Astrocyte (in vitro differentiated cells and primary cell): Measurements from ENCODE around the gene CAGE1. TPM values are rescaled to one million over a fixed set of nuclear protein-coding genes. Genes with fewer than 3 reads are reported as not detected.

Experiments
- DNase-seq: peaks from one replicate; pipeline ENCODE4 v3.0.0-alpha.2; 2010; ENCODE audit warnings: low read depth
- FAIRE-seq: peaks from 2 replicates; lab custom pipeline; 2011; peaks lifted over from hg19 to GRCh38; lab: Jason Lieb, UNC
- H2AFZ ChIP-seq: 2 replicates; pipeline ENCODE4 v1.6.0; 2012; ENCODE audit warnings: low read depth, low read length, inconsistent platforms
- H3K27ac ChIP-seq: 2 replicates; pipeline ENCODE4 v1.5.1; 2011; ENCODE audit warnings: low read depth, low read length, inconsistent platforms
- H3K27me3 ChIP-seq: 2 replicates; pipeline ENCODE4 v1.6.0; 2011; ENCODE audit warnings: low read length, inconsistent platforms; ENCODE audit not compliant: insufficient read depth
- H3K36me3 ChIP-seq: 2 replicates; pipeline ENCODE4 v1.5.1; 2011; ENCODE audit warnings: low read length, inconsistent platforms; ENCODE audit not compliant: insufficient read depth
- H3K4me1 ChIP-seq: 2 replicates; pipeline ENCODE4 v1.5.1; 2011; ENCODE audit warnings: low read length, inconsistent platforms; ENCODE audit not compliant: insufficient read depth
- H3K4me2 ChIP-seq: 2 replicates; pipeline ENCODE4 v1.6.0; 2012; ENCODE audit warnings: low read length, inconsistent platforms
- H3K4me3 ChIP-seq: 2 replicates; pipeline ENCODE4 v1.5.1; 2011; ENCODE audit warnings: low read depth, mild to moderate bottlenecking, low read length, inconsistent platforms; ENCODE audit not compliant: insufficient read depth
- H3K79me2 ChIP-seq: 2 replicates; pipeline ENCODE4 v1.6.0; 2012; ENCODE audit warnings: mild to moderate bottlenecking, low read length, inconsistent platforms; ENCODE audit not compliant: insufficient read depth
- H3K9ac ChIP-seq: 2 replicates; pipeline ENCODE4 v1.6.0; 2012; ENCODE audit warnings: mild to moderate bottlenecking, low read length, inconsistent platforms
- H3K9me3 ChIP-seq: 2 replicates; pipeline ENCODE4 v1.5.1; 2012; ENCODE audit warnings: low read depth, mild to moderate bottlenecking, low read length, inconsistent platforms; ENCODE audit not compliant: insufficient read depth
- H4K20me1 ChIP-seq: 2 replicates; pipeline ENCODE4 v1.6.0; 2012; ENCODE audit warnings: low read length, inconsistent platforms; ENCODE audit not compliant: insufficient read depth
- H3K27ac Mint-ChIP-seq: one replicate; pipeline ENCODE4 v1.8.0; 2021; ENCODE audit warnings: mild to moderate bottlenecking, mixed read lengths; ENCODE audit not compliant: unreplicated experiment
- H3K27me3 Mint-ChIP-seq: one replicate; pipeline ENCODE4 v1.8.0; 2021; ENCODE audit warnings: low read depth, mixed read lengths; ENCODE audit not compliant: unreplicated experiment
- H3K36me3 Mint-ChIP-seq: one replicate; pipeline ENCODE4 v1.8.0; 2021; ENCODE audit warnings: low read depth, mixed read lengths; ENCODE audit not compliant: unreplicated experiment
- H3K4me1 Mint-ChIP-seq: one replicate; pipeline ENCODE4 v1.8.0; 2021; ENCODE audit warnings: low read depth, mixed read lengths; ENCODE audit not compliant: unreplicated experiment
- H3K4me3 Mint-ChIP-seq: one replicate; pipeline ENCODE4 v1.8.0; 2021; ENCODE audit warnings: mild to moderate bottlenecking, moderate library complexity, mixed read lengths; ENCODE audit not compliant: unreplicated experiment
- H3K9me3 Mint-ChIP-seq: one replicate; pipeline ENCODE4 v1.8.0; 2021; ENCODE audit warnings: mild to moderate bottlenecking, mixed read lengths; ENCODE audit not compliant: unreplicated experiment
- EZH2 ChIP-seq: IDR thresholded peaks from 2 replicates; pipeline ENCODE4 v1.6.1; 2012; ENCODE audit warnings: mild to moderate bottlenecking, low read length, inconsistent platforms; ENCODE audit not compliant: insufficient read depth
- total RNA-seq: library from RNA; stranded (reverse); gene quantifications from 2 replicates; pipeline ENCODE4 v1.2.1, GENCODE V29; 2021
- TF ChIP-seq, protein P1 (sequence below): IDR thresholded peaks from 2 replicates; pipeline ENCODE4 v1.5.1; 2011; ENCODE audit warnings: low read depth, mild to moderate bottlenecking, inconsistent platforms, low read length, moderate library complexity; ENCODE audit not compliant: insufficient read depth

Gene CAGE1
- total RNA-seq, 1 donor from 2014 or later, result 0.30 TPM

- Mint-ChIP-seq H3K27me3 (no peaks in the 10 kb centered on the region), H3K4me3 (no peak overlapping the region), H3K9me3 (no peaks in the 10 kb centered on the region), H3K36me3 (peaks cover 14% of the 10 kb centered on the region), H3K4me1 (no peaks in the 10 kb centered on the region), H3K27ac (no peak overlapping the region)
- Histone ChIP-seq H3K4me2 (peak overlapping the region; percentile 21), H3K79me2 (peaks cover 6% of the 10 kb centered on the region), H3K9me3 (no peaks in the 10 kb centered on the region), H3K4me1 (no peaks in the 10 kb centered on the region), H3K36me3 (peaks cover 41% of the 10 kb centered on the region), H3K27ac (no peak overlapping the region), H3K27me3 (no peaks in the 10 kb centered on the region), H3K4me3 (no peak overlapping the region), H4K20me1 (no peaks in the 10 kb centered on the region), H3K9ac (no peak overlapping the region), H2AFZ (no peak overlapping the region)
- TF ChIP-seq, protein P1, sequence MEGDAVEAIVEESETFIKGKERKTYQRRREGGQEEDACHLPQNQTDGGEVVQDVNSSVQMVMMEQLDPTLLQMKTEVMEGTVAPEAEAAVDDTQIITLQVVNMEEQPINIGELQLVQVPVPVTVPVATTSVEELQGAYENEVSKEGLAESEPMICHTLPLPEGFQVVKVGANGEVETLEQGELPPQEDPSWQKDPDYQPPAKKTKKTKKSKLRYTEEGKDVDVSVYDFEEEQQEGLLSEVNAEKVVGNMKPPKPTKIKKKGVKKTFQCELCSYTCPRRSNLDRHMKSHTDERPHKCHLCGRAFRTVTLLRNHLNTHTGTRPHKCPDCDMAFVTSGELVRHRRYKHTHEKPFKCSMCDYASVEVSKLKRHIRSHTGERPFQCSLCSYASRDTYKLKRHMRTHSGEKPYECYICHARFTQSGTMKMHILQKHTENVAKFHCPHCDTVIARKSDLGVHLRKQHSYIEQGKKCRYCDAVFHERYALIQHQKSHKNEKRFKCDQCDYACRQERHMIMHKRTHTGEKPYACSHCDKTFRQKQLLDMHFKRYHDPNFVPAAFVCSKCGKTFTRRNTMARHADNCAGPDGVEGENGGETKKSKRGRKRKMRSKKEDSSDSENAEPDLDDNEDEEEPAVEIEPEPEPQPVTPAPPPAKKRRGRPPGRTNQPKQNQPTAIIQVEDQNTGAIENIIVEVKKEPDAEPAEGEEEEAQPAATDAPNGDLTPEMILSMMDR, result no peak
- no peak for TF ChIP-seq EZH2
- FAIRE-seq (no peak), DNase-seq (peak; percentile 8)
Measured at GRCh38 chr6:7401075-7401474, 11.5 kb upstream of the CAGE1 start.

GRCh38 chr6:7392402-7392801 lies 2.9 kb upstream of the CAGE1 start:
- Mint-ChIP-seq H3K4me3 (no peak overlapping the region), H3K36me3 (peaks cover 8% of the 10 kb centered on the region), H3K27me3 (no peaks in the 10 kb centered on the region), H3K9me3 (no peaks in the 10 kb centered on the region), H3K27ac (no peak overlapping the region), H3K4me1 (peaks cover 19% of the 10 kb centered on the region)
- H3K9me3 ChIP-seq, result no peaks in the 10 kb centered on the region
- H3K36me3 ChIP-seq, result peaks cover 15% of the 10 kb centered on the region
- H3K27ac ChIP-seq, result no peak overlapping the region
- H4K20me1 ChIP-seq, result peaks cover 23% of the 10 kb centered on the region
- TF ChIP-seq, protein P1, result no peak
- no peak for TF ChIP-seq EZH2
- H3K4me1 ChIP-seq, result peaks cover 13% of the 10 kb centered on the region
- no peaks in the 10 kb centered on the region for H3K27me3 ChIP-seq
- H3K4me2 ChIP-seq, result peak overlapping the region; percentile 90
- H2AFZ ChIP-seq, result no peak overlapping the region
- FAIRE-seq (no peak), DNase-seq (no peak)
- H3K79me2 ChIP-seq, result peaks cover 45% of the 10 kb centered on the region
- no peak overlapping the region for H3K9ac ChIP-seq
- H3K4me3 ChIP-seq, result no peak overlapping the region

DNA sequence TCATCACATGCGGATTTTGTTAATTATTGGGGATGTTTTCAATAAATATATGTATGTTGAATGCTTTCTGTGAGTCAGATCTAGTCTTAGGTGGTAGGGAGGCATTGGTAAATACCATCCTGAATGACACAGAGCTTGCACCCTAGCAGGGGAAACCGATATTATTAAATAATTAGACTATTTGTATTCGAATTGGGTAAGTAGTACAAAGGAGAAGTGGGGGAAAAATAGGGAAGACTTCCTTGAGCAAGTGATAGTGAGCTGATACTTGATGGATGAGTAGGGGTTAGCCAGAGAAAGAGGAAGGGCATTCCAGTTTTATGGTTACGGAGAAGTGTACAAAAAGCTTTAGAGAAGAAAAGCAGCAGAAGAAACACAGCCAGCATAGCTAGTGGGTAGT lies 1.6 kb upstream of the CAGE1 start:
- Histone ChIP-seq H3K9me3 (no peaks in the 10 kb centered on the region), H3K27me3 (no peaks in the 10 kb centered on the region), H3K4me2 (peak overlapping the region; percentile 90), H4K20me1 (peaks cover 23% of the 10 kb centered on the region), H3K79me2 (peaks cover 45% of the 10 kb centered on the region), H3K27ac (no peak overlapping the region), H3K4me3 (peak overlapping the region; percentile 95), H3K4me1 (peaks cover 13% of the 10 kb centered on the region), H2AFZ (no peak overlapping the region), H3K36me3 (peaks cover 15% of the 10 kb centered on the region), H3K9ac (peak overlapping the region; percentile 86)
- Mint-ChIP-seq H3K4me3 (peak overlapping the region; percentile 93), H3K27ac (no peak overlapping the region), H3K27me3 (no peaks in the 10 kb centered on the region), H3K4me1 (peaks cover 19% of the 10 kb centered on the region), H3K9me3 (no peaks in the 10 kb centered on the region), H3K36me3 (peaks cover 8% of the 10 kb centered on the region)
- DNase-seq, result no peak
- TF ChIP-seq, protein P1, result no peak
- no peak for TF ChIP-seq EZH2
- FAIRE-seq, result no peak
